ENCODE results near the gene RETREG1.
"Not testable (repeated sequence)": the region's sequence is repeated elsewhere in the genome, so short reads cannot be mapped to it uniquely, and the experiment has no call there.

The RETREG1 gene

GRCh38 chr5:16541592-16541991 lies 75.2 kb downstream of the RETREG1 start:
- H3K4me3 ChIP-seq (ENCODE audit: low read length); DNase-seq (ENCODE audit: low read depth, low spot score): not testable (repeated sequence)

- H3K4me3 ChIP-seq (ENCODE audit: low read length) = no peak overlapping the region
- no peak for DNase-seq (ENCODE audit: low read depth, low spot score)
Observed at GRCh38 chr5:16540421-16540820, 76.4 kb downstream of the RETREG1 start.

GRCh38 chr5:16539169-16539666 lies 77.6 kb downstream of the RETREG1 start:
- H3K4me3 ChIP-seq (ENCODE audit: low read length) = no peak overlapping the region

DNA sequence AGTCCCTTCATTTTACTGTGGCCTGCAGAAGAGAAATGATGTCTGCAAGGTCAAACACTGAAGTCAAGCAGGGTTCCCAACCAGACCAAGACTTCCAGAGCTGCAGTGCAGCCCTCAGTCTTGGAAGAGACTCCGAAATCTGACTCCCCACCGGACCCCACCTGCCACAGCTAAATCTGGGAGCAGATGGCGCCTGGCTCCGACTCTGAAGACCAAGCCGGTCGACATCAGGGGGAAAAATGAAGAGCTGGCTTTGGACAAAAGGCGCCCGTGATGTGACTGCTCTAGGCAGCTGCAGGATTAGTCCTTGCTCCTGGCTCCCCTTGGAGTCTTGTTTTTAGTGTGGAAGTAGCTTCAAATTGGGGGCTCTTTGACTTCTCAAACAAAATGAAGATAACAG lies 78.8 kb downstream of the RETREG1 start:
- DNase-seq (ENCODE audit: low read depth, low spot score) = no peak
- no peak overlapping the region for H3K4me3 ChIP-seq (ENCODE audit: low read length)

More at GRCh38 chr5:16539169-16539666, 77.6 kb downstream of the RETREG1 start:
- no peak for DNase-seq (ENCODE audit: low read depth, low spot score)

DNA sequence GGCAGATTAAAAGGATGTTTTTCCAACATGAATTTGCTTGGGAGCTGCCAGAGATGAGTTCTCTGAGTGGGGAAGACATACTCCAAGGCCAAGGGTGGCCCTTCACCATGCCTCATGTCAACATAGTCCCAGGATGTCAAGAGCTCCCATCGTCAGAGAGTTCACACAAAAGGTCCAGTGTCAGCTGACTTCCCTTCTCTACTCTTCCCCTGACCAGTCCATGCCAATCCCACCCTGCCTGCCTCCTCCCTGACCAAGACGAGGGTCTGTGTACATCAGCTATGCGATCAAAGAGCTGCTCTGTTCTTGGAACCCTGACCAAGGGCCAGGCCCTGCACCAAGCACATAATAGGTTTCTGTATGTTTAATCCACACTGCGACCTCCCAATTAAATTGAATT lies 80.0 kb downstream of the RETREG1 start:
- DNase-seq (ENCODE audit: low read depth, low spot score) = no peak
- H3K4me3 ChIP-seq (ENCODE audit: low read length) = no peak overlapping the region

GRCh38 chr5:16536246-16536645 lies 80.6 kb downstream of the RETREG1 start:
- DNase-seq (ENCODE audit: low read depth, low spot score) = no peak
- H3K4me3 ChIP-seq (ENCODE audit: low read length) = no peak overlapping the region

GRCh38 chr5:16534280-16534679 lies 82.5 kb downstream of the RETREG1 start:
- no peak for DNase-seq (ENCODE audit: low read depth, low spot score)
- no peak overlapping the region for H3K4me3 ChIP-seq (ENCODE audit: low read length)

- H3K4me3 ChIP-seq (ENCODE audit: low read length) = no peak overlapping the region
- DNase-seq (ENCODE audit: low read depth, low spot score) = no peak
Observed at GRCh38 chr5:16531063-16531648, 85.6 kb downstream of the RETREG1 start.

GRCh38 chr5:16529306-16529705 lies 87.5 kb downstream of the RETREG1 start:
- no peak overlapping the region for H3K4me3 ChIP-seq (ENCODE audit: low read length)
- DNase-seq (ENCODE audit: low read depth, low spot score) = no peak

GRCh38 chr5:16528382-16529110 lies 88.3 kb downstream of the RETREG1 start:
- no peak for DNase-seq (ENCODE audit: low read depth, low spot score)
- no peak overlapping the region for H3K4me3 ChIP-seq (ENCODE audit: low read length)

DNA sequence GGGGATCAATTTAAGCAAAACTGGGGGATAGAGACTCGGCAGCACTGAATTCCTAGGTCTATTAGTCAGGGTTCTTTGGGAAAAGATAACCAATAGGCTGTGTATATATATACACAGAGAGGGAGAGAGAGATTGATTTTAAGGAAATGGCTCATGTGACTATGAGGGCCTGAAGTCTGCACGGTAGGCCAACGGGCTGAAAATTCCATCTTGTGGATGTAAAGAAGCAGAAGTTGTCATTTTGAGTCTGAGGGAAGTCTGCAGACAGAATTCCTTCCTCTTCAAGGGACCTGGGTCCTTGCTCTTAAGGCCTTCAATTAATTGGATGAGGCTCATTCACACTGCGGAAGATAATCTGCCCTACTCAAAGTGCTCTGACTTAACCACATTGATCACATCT lies 91.1 kb downstream of the RETREG1 start:
- DNase-seq (ENCODE audit: low read depth, low spot score) = no peak
- no peak overlapping the region for H3K4me3 ChIP-seq (ENCODE audit: low read length)

GRCh38 chr5:16524286-16524685 lies 92.5 kb downstream of the RETREG1 start:
- DNase-seq (ENCODE audit: low read depth, low spot score) = no peak
- H3K4me3 ChIP-seq (ENCODE audit: low read length) = no peak overlapping the region

GRCh38 chr5:16521521-16522483 lies 95.0 kb downstream of the RETREG1 start:
- no peak for DNase-seq (ENCODE audit: low read depth, low spot score)
- H3K4me3 ChIP-seq (ENCODE audit: low read length) = no peak overlapping the region

DNA sequence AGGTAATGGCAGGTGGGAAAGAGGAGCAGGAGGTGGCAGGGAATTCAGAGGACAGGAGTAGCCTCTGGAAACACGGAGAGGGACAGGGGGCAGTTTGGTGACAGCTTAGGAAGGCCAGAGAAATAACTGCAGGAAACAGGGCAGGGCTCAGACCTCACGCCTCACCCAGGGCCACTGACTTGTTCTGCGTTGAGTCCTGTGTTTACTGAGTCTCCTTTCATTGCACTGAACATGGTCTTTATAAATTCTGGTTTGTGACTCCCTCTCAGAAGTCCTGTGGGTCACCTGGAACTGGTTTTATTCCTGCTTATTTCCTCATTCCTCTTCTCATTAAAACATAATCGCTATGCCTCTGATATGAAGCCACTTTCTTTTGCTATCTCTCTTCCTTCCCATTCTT lies 96.0 kb downstream of the RETREG1 start:
- no peak overlapping the region for H3K4me3 ChIP-seq (ENCODE audit: low read length)
- no peak for DNase-seq (ENCODE audit: low read depth, low spot score)

DNA sequence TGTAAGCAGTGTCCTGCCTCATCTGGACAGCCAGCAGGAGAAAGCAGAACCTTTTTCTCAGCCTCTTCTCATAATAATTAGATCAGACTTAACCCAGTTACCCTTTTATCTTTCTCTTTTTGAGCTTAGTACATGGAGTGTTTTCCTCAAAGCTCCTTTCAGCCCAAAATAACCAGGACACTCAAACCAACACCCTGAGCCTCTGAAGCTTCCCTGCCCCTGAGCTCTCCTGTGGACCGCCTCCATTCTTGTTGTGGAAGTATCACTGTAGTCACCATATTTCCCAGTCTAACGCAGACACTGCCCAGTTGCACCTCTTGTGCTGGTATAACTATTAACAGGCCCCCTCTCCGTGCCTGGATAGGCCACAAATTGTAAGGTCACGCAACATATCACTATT lies 97.4 kb downstream of the RETREG1 start:
- no peak overlapping the region for H3K4me3 ChIP-seq (ENCODE audit: low read length)
- no peak for DNase-seq (ENCODE audit: low read depth, low spot score)

GRCh38 chr5:16518606-16519005 lies 98.2 kb downstream of the RETREG1 start:
- H3K4me3 ChIP-seq (ENCODE audit: low read length) = no peak overlapping the region
- DNase-seq (ENCODE audit: low read depth, low spot score) = no peak

- H3K4me3 ChIP-seq (ENCODE audit: low read length) = no peak overlapping the region
- DNase-seq (ENCODE audit: low read depth, low spot score) = no peak
Observed at GRCh38 chr5:16515532-16515931, 101.3 kb downstream of the RETREG1 start.

- DNase-seq (ENCODE audit: low read depth, low spot score) = no peak
- H3K4me3 ChIP-seq (ENCODE audit: low read length) = no peak overlapping the region
Observed at GRCh38 chr5:16510098-16510497, 106.7 kb downstream of the RETREG1 start.

GRCh38 chr5:16508730-16509531 lies 107.9 kb downstream of the RETREG1 start:
- no peak for DNase-seq (ENCODE audit: low read depth, low spot score)
- no peak overlapping the region for H3K4me3 ChIP-seq (ENCODE audit: low read length)

Measured in Jurkat, Clone E6-1 (cell line).